CD14-positive monocyte (primary cell): ENCODE data around the gene KAT6B. TPM values are rescaled to one million over a fixed set of nuclear protein-coding genes. Genes with fewer than 3 reads are reported as not detected.

Experiments
- DNase-seq, 3 donors: peaks; one replicate each; pipeline ENCODE4 v3.0.0-alpha.2; 2011 to 2022
- H2AFZ ChIP-seq: 2 replicates; pipeline ENCODE4 v1.6.0; 2012; ENCODE audit warnings: mild to moderate bottlenecking, low read depth, low read length, inconsistent platforms; ENCODE audit not compliant: insufficient read depth, poor library complexity, severe bottlenecking
- H3K27ac ChIP-seq, 2 donors: 1 replicate in 1 of 2; 2 replicates in 1 of 2; pipeline ENCODE4 v1.5.1; 2012 to 2013; ENCODE audit warnings: low read length in 2 of 2, control low read depth in 1 of 2, inconsistent platforms in 1 of 2, low read depth in 1 of 2, mild to moderate bottlenecking in 1 of 2
- H3K27me3 ChIP-seq, 2 donors: one replicate each; pipeline versions ENCODE4 v1.6.0 to v1.6.1; 2011 to 2013; ENCODE audit warnings: low read length in 2 of 2; ENCODE audit not compliant: control insufficient read depth in 2 of 2, insufficient read depth in 2 of 2
- H3K36me3 ChIP-seq, 2 donors: replicated peaks in 1 of 2; 1 replicate in 1 of 2; 2 replicates in 1 of 2; pipeline versions ENCODE4 v1.5.1 to v1.6.1; 2012 to 2013; ENCODE audit warnings: low read length in 2 of 2, control low read depth in 1 of 2, inconsistent platforms in 1 of 2, mild to moderate bottlenecking in 1 of 2; ENCODE audit not compliant: insufficient read depth in 2 of 2, control insufficient read depth in 1 of 2
- H3K4me1 ChIP-seq, 2 donors: 1 replicate in 1 of 2; 2 replicates in 1 of 2; pipeline versions ENCODE4 v1.5.1 to v1.6.1; 2012 to 2013; ENCODE audit warnings: low read length in 2 of 2, control low read depth in 1 of 2, inconsistent platforms in 1 of 2, mild to moderate bottlenecking in 1 of 2, moderate library complexity in 1 of 2; ENCODE audit not compliant: insufficient read depth in 2 of 2, control insufficient read depth in 1 of 2
- H3K4me2 ChIP-seq: replicated peaks from 2 replicates; pipeline ENCODE3; 2012; ENCODE audit warnings: low read length, moderate library complexity, mild to moderate bottlenecking; ENCODE audit not compliant: poor library complexity, severe bottlenecking; ENCODE audit errors: extremely low read depth
- H3K4me3 ChIP-seq, 3 experiments: fragments of 200-600 bp in 1 of 3; sonication (generic) in 1 of 3; replicated peaks in 1 of 3; 1 replicate in 2 of 3; 2 replicates in 1 of 3; pipeline ENCODE4 v1.5.1; 2011 to 2013; ENCODE audit warnings: low read length in 3 of 3, mild to moderate bottlenecking in 3 of 3, control low read depth in 2 of 3, low read depth in 2 of 3, inconsistent platforms in 1 of 3, moderate library complexity in 1 of 3
- H3K79me2 ChIP-seq: 2 replicates; pipeline ENCODE4 v1.6.0; 2012; ENCODE audit warnings: mild to moderate bottlenecking, control low read depth, inconsistent platforms, low read length, moderate library complexity; ENCODE audit not compliant: insufficient read depth
- H3K9ac ChIP-seq: 2 replicates; pipeline ENCODE4 v1.6.0; 2017; ENCODE audit warnings: low read length, mild to moderate bottlenecking; ENCODE audit not compliant: insufficient read depth, poor library complexity, severe bottlenecking
- H3K9me3 ChIP-seq, 2 donors: replicated peaks in 1 of 2; 1 replicate in 1 of 2; 2 replicates in 1 of 2; pipeline versions ENCODE4 v1.5.1 to v1.6.1; 2012 to 2013; ENCODE audit warnings: low read length in 2 of 2, control low read depth in 1 of 2; ENCODE audit not compliant: control insufficient read depth in 1 of 2, insufficient read depth in 1 of 2
- H4K20me1 ChIP-seq: 2 replicates; pipeline ENCODE4 v1.6.0; 2012; ENCODE audit warnings: mild to moderate bottlenecking, low read length, control low read depth, moderate library complexity; ENCODE audit not compliant: insufficient read depth
- H3K27ac Mint-ChIP-seq, 7 donors: one replicate each; pipeline ENCODE4 v1.8.0; 2020; ENCODE audit warnings: mild to moderate bottlenecking in 7 of 7, mixed read lengths in 7 of 7, moderate library complexity in 6 of 7, inconsistent platforms in 2 of 7
- H3K27me3 Mint-ChIP-seq, 3 donors: one replicate each; pipeline ENCODE4 v1.8.0; 2021 to 2022; ENCODE audit warnings: low read depth in 3 of 3, mild to moderate bottlenecking in 3 of 3, mixed read lengths in 3 of 3, moderate library complexity in 3 of 3, inconsistent platforms in 1 of 3
- H3K36me3 Mint-ChIP-seq, 2 donors: one replicate each; pipeline ENCODE4 v1.8.0; 2020; ENCODE audit warnings: mixed read lengths in 2 of 2, inconsistent platforms in 1 of 2, mild to moderate bottlenecking in 1 of 2
- H3K4me1 Mint-ChIP-seq: one replicate; pipeline ENCODE4 v1.8.0; 2020; ENCODE audit warnings: mild to moderate bottlenecking, mixed read lengths
- H3K4me3 Mint-ChIP-seq, 2 donors: one replicate each; pipeline ENCODE4 v1.8.0; 2020; ENCODE audit warnings: mild to moderate bottlenecking in 2 of 2, mixed read lengths in 2 of 2, moderate library complexity in 1 of 2
- H3K9me3 Mint-ChIP-seq, 7 donors: one replicate each; pipeline ENCODE4 v1.8.0; 2020 to 2022; ENCODE audit warnings: mixed read lengths in 7 of 7, mild to moderate bottlenecking in 6 of 7, moderate library complexity in 6 of 7, inconsistent platforms in 2 of 7
- WGBS: methylation state at CpG from one replicate; pipeline ENCODE4 v1.1.5; 2013; ENCODE audit warnings: missing lambda C conversion rate; ENCODE audit not compliant: insufficient coverage; 5-methylcytosine and 5-hydroxymethylcytosine counted together
- intact Hi-C, 2 donors: fragments of 100-400 bp; cut with micrococcal nuclease; formaldehyde crosslinking; loops; one replicate each; pipeline versions ENCODE4 v1.15.0 to v1.15.1; 2023
- polyA plus RNA-seq, 3 donors: library from polyadenylated mRNA; depleted of rRNA in 1 of 3; unstranded in 2 of 3; stranded (reverse) in 1 of 3; fragments of 300-500 nt in 2 of 3; fragments of >200 nt in 1 of 3; fragmentation: Illumina TruSeq in 2 of 3; gene quantifications; 1 replicate in 2 of 3; 2 replicates in 1 of 3; pipeline ENCODE4 v1.2.3, GENCODE V29; 2012 to 2021
- TF ChIP-seq, protein P1 (sequence below): fragments of 200-600 bp; IDR thresholded peaks from one replicate; pipeline ENCODE4 v1.8.0; 2022; ENCODE audit warnings: antibody characterized with exemption, mild to moderate bottlenecking

Gene KAT6B
- polyA plus RNA-seq, 3 donors = 3.3 to 6.4 (median 6.2) TPM

DNA sequence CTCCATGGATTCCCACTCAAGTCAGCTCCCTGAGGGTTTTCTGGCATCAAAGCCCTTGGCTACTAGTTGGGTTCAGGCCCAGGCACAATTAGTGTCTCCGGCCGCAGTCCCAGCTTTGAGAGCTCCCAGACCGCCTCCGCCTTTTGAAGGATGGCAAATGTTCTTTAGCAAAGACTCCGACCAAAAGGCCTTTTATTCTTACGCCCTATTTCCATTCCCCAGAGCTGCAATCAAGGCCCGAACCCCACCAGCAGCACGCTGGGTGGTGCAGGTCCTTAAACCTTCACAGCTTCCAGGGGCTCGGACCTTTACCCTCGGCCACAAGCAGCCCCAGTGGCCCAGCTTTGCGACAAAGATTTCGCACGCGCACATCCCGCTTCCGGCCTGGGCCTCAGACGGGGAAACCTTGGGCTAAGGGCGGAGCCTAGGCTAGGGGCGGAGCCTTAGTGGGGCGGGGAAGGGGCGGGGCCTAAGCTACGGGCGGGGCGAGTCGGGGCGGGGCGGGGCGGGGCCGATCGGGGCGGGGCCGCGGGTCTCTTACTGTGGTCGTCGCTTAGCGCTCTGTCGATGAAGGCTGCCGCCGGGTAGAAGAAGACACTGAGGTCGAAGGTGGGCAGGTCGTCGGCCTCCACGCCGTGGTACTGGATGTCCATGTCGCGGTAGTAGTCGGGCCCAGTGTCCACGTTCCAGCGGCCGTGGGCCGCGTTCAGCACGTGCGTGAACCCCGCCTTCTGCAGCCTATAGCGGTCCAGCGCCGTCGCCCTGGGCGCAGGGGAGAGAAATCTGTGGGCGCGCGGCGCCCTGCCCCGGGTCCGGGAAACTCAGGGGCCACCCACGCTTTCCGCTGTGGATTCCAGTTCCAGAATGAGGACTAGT lies 217.1 kb downstream of the KAT6B start:
- Mint-ChIP-seq H3K4me1 (peaks cover 13% of the 10 kb centered on the region), H3K36me3 (no peaks in the 10 kb centered on the region), H3K9me3 (peaks cover 0 to 10% (median 3%) of the 10 kb centered on the region in 7 donors), H3K27me3 (peaks cover 7 to 13% (median 12%) of the 10 kb centered on the region in 3 donors), H3K27ac (no peak overlapping the region), H3K4me3 (peak overlapping the region; percentile 80 to 84)
- Histone ChIP-seq H3K27ac (no peak overlapping the region), H3K27me3 (peaks cover 0 to 7% of the 10 kb centered on the region in 2 donors), H2AFZ (peak overlapping the region; percentile 74), H3K4me2 (peak overlapping the region; percentile 70), H3K36me3 (no peaks in the 10 kb centered on the region), H3K9ac (no peak overlapping the region), H3K4me3 (peak overlapping the region; percentile 4 to 66 (median 29)), H4K20me1 (no peaks in the 10 kb centered on the region), H3K79me2 (no peaks in the 10 kb centered on the region), H3K9me3 (peaks cover 0 to 3% of the 10 kb centered on the region in 2 donors), H3K4me1 (peaks cover 4 to 6% of the 10 kb centered on the region in 2 donors)
- intact Hi-C loops = loop anchor here in 1 of 2 donors (10.0 kb wide), 1 partner anchor 191 kb away; the partner anchor contains the start of gene COMTD1
- peak; percentile 27 to 45 (median 39) for DNase-seq
- WGBS = 30% methylated on average over 64 of the region's 68 CpGs
- TF ChIP-seq, protein P1, sequence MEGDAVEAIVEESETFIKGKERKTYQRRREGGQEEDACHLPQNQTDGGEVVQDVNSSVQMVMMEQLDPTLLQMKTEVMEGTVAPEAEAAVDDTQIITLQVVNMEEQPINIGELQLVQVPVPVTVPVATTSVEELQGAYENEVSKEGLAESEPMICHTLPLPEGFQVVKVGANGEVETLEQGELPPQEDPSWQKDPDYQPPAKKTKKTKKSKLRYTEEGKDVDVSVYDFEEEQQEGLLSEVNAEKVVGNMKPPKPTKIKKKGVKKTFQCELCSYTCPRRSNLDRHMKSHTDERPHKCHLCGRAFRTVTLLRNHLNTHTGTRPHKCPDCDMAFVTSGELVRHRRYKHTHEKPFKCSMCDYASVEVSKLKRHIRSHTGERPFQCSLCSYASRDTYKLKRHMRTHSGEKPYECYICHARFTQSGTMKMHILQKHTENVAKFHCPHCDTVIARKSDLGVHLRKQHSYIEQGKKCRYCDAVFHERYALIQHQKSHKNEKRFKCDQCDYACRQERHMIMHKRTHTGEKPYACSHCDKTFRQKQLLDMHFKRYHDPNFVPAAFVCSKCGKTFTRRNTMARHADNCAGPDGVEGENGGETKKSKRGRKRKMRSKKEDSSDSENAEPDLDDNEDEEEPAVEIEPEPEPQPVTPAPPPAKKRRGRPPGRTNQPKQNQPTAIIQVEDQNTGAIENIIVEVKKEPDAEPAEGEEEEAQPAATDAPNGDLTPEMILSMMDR = no peak

DNA sequence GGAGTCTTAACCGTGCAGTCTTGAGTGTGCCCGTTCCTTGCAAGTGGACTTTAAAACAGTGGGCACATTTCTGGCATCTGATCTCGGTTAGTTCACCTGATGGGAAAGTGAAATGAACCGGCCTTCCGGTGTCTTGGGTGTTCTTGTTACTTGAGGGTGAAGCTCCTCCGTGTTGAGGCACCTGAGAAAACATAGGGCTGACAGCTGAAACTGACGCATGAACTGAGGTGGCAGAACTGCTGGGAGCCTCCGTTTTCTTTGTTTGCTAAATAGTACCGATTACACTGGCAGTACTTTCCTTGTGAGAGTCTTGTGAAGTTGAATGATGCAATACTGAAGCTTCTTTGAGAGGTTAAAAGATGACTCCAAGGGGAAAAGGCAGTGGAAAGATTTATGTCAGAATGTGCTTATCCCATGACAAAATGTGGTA lies 222.3 kb downstream of the KAT6B start:
- Histone ChIP-seq H3K27me3 (peaks cover 0 to 7% of the 10 kb centered on the region in 2 donors), H3K36me3 (no peaks in the 10 kb centered on the region), H3K4me2 (no peak overlapping the region), H3K9me3 (no peaks in the 10 kb centered on the region), H2AFZ (no peak overlapping the region), H3K4me3 (no peak overlapping the region), H3K79me2 (no peaks in the 10 kb centered on the region), H4K20me1 (no peaks in the 10 kb centered on the region), H3K4me1 (peaks cover 4 to 6% of the 10 kb centered on the region in 2 donors), H3K27ac (no peak overlapping the region), H3K9ac (no peak overlapping the region)
- 97% methylated on average over 7 of the region's 9 CpGs for WGBS
- no peaks in the 10 kb centered on the region for H3K36me3 Mint-ChIP-seq
- no peak overlapping the region for H3K4me3 Mint-ChIP-seq
- peaks cover 0 to 4% (median 1%) of the 10 kb centered on the region in 7 donors for H3K9me3 Mint-ChIP-seq
- TF ChIP-seq, protein P1 = no peak
- no peak overlapping the region for H3K27ac Mint-ChIP-seq
- peaks cover 12% of the 10 kb centered on the region for H3K4me1 Mint-ChIP-seq
- intact Hi-C loops = loop anchor here in 1 of 2 donors (10.0 kb wide), 1 partner anchor 186 kb away; the partner anchor contains the start of gene COMTD1
- no peak for DNase-seq
- peaks cover 7 to 12% (median 9%) of the 10 kb centered on the region in 3 donors for H3K27me3 Mint-ChIP-seq
